HepG2 (cell line): ENCODE measurements around the gene ACTN4. TPM values are rescaled to one million over a fixed set of nuclear protein-coding genes. Genes with fewer than 3 reads are reported as not detected.

Experiments used
- DMAP1 ChIP-seq: IDR thresholded peaks from 2 replicates; pipeline ENCODE4 v1.6.1; 2016
- ELF3 ChIP-seq: IDR thresholded peaks from 2 replicates; pipeline ENCODE4 v1.6.1; 2016; ENCODE audit warnings: missing genetic modification reagents, missing compliant biosample characterization
- HOXA5 ChIP-seq: sonication (generic); formaldehyde crosslinking; IDR thresholded peaks from 2 replicates; pipeline ENCODE4 v1.4.0; 2020; ENCODE audit warnings: missing genetic modification reagents
- KDM3A ChIP-seq: IDR thresholded peaks from 2 replicates; pipeline ENCODE4 v1.6.1; 2018; ENCODE audit warnings: low read depth, missing compliant biosample characterization
- MEIS1 ChIP-seq: sonication (generic); formaldehyde crosslinking; IDR thresholded peaks from 2 replicates; pipeline ENCODE4 v1.9.0; 2021; ENCODE audit warnings: mild to moderate bottlenecking, missing genetic modification reagents, moderate library complexity, borderline replicate concordance
- MYNN ChIP-seq: sonication (generic); formaldehyde crosslinking; IDR thresholded peaks from 2 replicates; pipeline ENCODE4 v1.4.0; 2020; ENCODE audit warnings: mild to moderate bottlenecking, low read depth, missing genetic modification reagents
- NR2F1 ChIP-seq, 2 experiments: fragments of 450-650 bp in 1 of 2; formaldehyde crosslinking in 1 of 2; IDR thresholded peaks; 2 replicates each; pipeline versions ENCODE4 v1.5.0 to v1.6.1; 2016 to 2020; ENCODE audit warnings: mild to moderate bottlenecking in 1 of 2, missing compliant biosample characterization in 1 of 2, missing genetic modification reagents in 1 of 2, moderate library complexity in 1 of 2
- RBM22 ChIP-seq: fragments of 200-400 bp; formaldehyde crosslinking; optimal IDR thresholded peaks from 2 replicates; pipeline ENCODE3; 2017; ENCODE audit warnings: mild to moderate bottlenecking, low read length, moderate library complexity
- ZFP37 ChIP-seq: sonication (generic); formaldehyde crosslinking; IDR thresholded peaks from 2 replicates; pipeline ENCODE4 v1.4.0; 2020; ENCODE audit warnings: missing genetic modification reagents, borderline replicate concordance
- ZMYM2 ChIP-seq: sonication (generic); formaldehyde crosslinking; IDR thresholded peaks from 2 replicates; pipeline ENCODE4 v1.8.0; 2022; ENCODE audit warnings: mild to moderate bottlenecking, missing genetic modification reagents
- ZNF264 ChIP-seq: sonication (generic); formaldehyde crosslinking; IDR thresholded peaks from 2 replicates; pipeline ENCODE4 v1.4.0; 2020; ENCODE audit warnings: missing genetic modification reagents
- ZNF746 ChIP-seq: sonication (generic); formaldehyde crosslinking; IDR thresholded peaks from 2 replicates; pipeline ENCODE4 v1.8.0; 2022; ENCODE audit warnings: mild to moderate bottlenecking, missing genetic modification reagents
- ZNF839 ChIP-seq: sonication (generic); formaldehyde crosslinking; IDR thresholded peaks from 2 replicates; pipeline ENCODE4 v1.4.0; 2020; ENCODE audit warnings: missing genetic modification reagents, mild to moderate bottlenecking, borderline replicate concordance
- ZNF878 ChIP-seq: sonication (generic); formaldehyde crosslinking; IDR thresholded peaks from 2 replicates; pipeline ENCODE4 v1.8.1; 2023; ENCODE audit warnings: mild to moderate bottlenecking, missing genetic modification reagents, moderate library complexity
- ZSCAN21 ChIP-seq: sonication (generic); formaldehyde crosslinking; IDR thresholded peaks from 2 replicates; pipeline ENCODE4 v1.8.0; 2022; ENCODE audit warnings: mild to moderate bottlenecking, missing genetic modification reagents, moderate library complexity, borderline replicate concordance
- ZSCAN30 ChIP-seq: sonication (generic); formaldehyde crosslinking; IDR thresholded peaks from 2 replicates; pipeline ENCODE4 v1.5.0; 2020; ENCODE audit warnings: mild to moderate bottlenecking, missing genetic modification reagents
- polyA plus RNA-seq, 8 experiments: library from polyadenylated mRNA; depleted of rRNA in 3 of 8; stranded (reverse) in 7 of 8; unstranded in 1 of 8; fragments of >200 nt; fragmentation: Illumina TruSeq in 4 of 8; extraction: Trizol in 4 of 8; gene quantifications; 2 replicates each; pipeline versions ENCODE4 v1.2.1 to v1.2.3, GENCODE V29; 2011 to 2016; ENCODE audit warnings: low read depth in 4 of 8, missing spikeins in 1 of 8, mixed read lengths in 1 of 8; ENCODE audit not compliant: insufficient read depth in 1 of 8
- total RNA-seq, 5 experiments: library from RNA; depleted of rRNA; stranded (reverse); fragments of >200 nt; fragmentation: Illumina TruSeq; extraction: Trizol; gene quantifications; 2 replicates each; pipeline ENCODE4 v1.2.3, GENCODE V29; 2016; ENCODE audit warnings: low read depth in 1 of 5
- TF ChIP-seq, protein P1 (sequence below): sonication (generic); formaldehyde crosslinking; IDR thresholded peaks from 2 replicates; pipeline ENCODE4 v1.4.0; 2020; ENCODE audit warnings: missing genetic modification reagents
- TF ChIP-seq, protein P2 (sequence below): sonication (generic); formaldehyde crosslinking; IDR thresholded peaks from 2 replicates; pipeline ENCODE4 v1.4.0; 2020; ENCODE audit warnings: missing genetic modification reagents
- TF ChIP-seq, protein P3 (sequence below): sonication (generic); formaldehyde crosslinking; IDR thresholded peaks from 2 replicates; pipeline ENCODE4 v1.8.0; 2023; ENCODE audit warnings: mild to moderate bottlenecking, missing genetic modification reagents
- TF ChIP-seq, protein P4 (sequence below): sonication (generic); formaldehyde crosslinking; IDR thresholded peaks from 2 replicates; pipeline ENCODE4 v1.8.1; 2023; ENCODE audit warnings: mild to moderate bottlenecking, inconsistent platforms, moderate library complexity, missing genetic modification reagents, borderline replicate concordance

ACTN4 gene
- total and polyA plus RNA-seq, 2 of the 13 experiments (the other 11 are each of a cell fraction or from before 2014, with no cell fraction given): 171 to 192 TPM

- TF ChIP-seq ELF3 (CRISPR knock-in tag) (peak; percentile 51; the same call in 1 of the 2 replicates), MYNN (CRISPR knock-in tag) (0 out of 2 replicates have a peak, but pooled peaks have one; percentile 47), HOXA5 (CRISPR knock-in tag) (peak; percentile 42; the same call in 1 of the 2 replicates), RBM22 (peak; percentile 48), ZNF746 (peak; percentile 27; the same call in 1 of the 2 replicates), ZNF264 (CRISPR knock-in tag) (peak; percentile 59), NR2F1 (CRISPR knock-in tag; IDR thresholded peaks at IDR 0.05) (peak in 1 of 2 experiments; percentile 30; a peak in 1 of 4 replicates), MEIS1 (CRISPR knock-in tag) (0 out of 2 replicates have a peak, but pooled peaks have one; percentile 24), KDM3A (CRISPR knock-in tag) (0 out of 2 replicates have a peak, but pooled peaks have one; percentile 45), ZFP37 (CRISPR knock-in tag) (no peak), ZSCAN21 (CRISPR knock-in tag) (peak; percentile 19; the same call in 1 of the 2 replicates), ZMYM2 (0 out of 2 replicates have a peak, but pooled peaks have one; percentile 47), ZNF839 (no peak), ZNF878 (CRISPR knock-in tag) (0 out of 2 replicates have a peak, but pooled peaks have one; percentile 27), DMAP1 (0 out of 2 replicates have a peak, but pooled peaks have one; percentile 40), ZSCAN30 (CRISPR knock-in tag) (no peak)
- TF ChIP-seq, protein P1, sequence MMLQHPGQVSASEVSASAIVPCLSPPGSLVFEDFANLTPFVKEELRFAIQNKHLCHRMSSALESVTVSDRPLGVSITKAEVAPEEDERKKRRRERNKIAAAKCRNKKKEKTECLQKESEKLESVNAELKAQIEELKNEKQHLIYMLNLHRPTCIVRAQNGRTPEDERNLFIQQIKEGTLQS (CRISPR knock-in tag): 0 out of 2 replicates have a peak, but pooled peaks have one; percentile 20
- TF ChIP-seq, protein P2, sequence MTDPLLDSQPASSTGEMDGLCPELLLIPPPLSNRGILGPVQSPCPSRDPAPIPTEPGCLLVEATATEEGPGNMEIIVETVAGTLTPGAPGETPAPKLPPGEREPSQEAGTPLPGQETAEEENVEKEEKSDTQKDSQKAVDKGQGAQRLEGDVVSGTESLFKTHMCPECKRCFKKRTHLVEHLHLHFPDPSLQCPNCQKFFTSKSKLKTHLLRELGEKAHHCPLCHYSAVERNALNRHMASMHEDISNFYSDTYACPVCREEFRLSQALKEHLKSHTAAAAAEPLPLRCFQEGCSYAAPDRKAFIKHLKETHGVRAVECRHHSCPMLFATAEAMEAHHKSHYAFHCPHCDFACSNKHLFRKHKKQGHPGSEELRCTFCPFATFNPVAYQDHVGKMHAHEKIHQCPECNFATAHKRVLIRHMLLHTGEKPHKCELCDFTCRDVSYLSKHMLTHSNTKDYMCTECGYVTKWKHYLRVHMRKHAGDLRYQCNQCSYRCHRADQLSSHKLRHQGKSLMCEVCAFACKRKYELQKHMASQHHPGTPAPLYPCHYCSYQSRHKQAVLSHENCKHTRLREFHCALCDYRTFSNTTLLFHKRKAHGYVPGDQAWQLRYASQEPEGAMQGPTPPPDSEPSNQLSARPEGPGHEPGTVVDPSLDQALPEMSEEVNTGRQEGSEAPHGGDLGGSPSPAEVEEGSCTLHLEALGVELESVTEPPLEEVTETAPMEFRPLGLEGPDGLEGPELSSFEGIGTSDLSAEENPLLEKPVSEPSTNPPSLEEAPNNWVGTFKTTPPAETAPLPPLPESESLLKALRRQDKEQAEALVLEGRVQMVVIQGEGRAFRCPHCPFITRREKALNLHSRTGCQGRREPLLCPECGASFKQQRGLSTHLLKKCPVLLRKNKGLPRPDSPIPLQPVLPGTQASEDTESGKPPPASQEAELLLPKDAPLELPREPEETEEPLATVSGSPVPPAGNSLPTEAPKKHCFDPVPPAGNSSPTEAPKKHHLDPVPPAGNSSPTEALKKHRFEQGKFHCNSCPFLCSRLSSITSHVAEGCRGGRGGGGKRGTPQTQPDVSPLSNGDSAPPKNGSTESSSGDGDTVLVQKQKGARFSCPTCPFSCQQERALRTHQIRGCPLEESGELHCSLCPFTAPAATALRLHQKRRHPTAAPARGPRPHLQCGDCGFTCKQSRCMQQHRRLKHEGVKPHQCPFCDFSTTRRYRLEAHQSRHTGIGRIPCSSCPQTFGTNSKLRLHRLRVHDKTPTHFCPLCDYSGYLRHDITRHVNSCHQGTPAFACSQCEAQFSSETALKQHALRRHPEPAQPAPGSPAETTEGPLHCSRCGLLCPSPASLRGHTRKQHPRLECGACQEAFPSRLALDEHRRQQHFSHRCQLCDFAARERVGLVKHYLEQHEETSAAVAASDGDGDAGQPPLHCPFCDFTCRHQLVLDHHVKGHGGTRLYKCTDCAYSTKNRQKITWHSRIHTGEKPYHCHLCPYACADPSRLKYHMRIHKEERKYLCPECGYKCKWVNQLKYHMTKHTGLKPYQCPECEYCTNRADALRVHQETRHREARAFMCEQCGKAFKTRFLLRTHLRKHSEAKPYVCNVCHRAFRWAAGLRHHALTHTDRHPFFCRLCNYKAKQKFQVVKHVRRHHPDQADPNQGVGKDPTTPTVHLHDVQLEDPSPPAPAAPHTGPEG (CRISPR knock-in tag): peak; percentile 29; the same call in 1 of the 2 replicates
- TF ChIP-seq, protein P3, sequence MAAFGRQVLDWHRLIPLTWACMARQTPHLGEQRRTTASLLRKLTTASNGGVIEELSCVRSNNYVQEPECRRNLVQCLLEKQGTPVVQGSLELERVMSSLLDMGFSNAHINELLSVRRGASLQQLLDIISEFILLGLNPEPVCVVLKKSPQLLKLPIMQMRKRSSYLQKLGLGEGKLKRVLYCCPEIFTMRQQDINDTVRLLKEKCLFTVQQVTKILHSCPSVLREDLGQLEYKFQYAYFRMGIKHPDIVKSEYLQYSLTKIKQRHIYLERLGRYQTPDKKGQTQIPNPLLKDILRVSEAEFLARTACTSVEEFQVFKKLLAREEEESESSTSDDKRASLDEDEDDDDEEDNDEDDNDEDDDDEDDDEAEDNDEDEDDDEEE (CRISPR knock-in tag): peak; percentile 68; the same call in 1 of the 2 replicates
- TF ChIP-seq, protein P4, sequence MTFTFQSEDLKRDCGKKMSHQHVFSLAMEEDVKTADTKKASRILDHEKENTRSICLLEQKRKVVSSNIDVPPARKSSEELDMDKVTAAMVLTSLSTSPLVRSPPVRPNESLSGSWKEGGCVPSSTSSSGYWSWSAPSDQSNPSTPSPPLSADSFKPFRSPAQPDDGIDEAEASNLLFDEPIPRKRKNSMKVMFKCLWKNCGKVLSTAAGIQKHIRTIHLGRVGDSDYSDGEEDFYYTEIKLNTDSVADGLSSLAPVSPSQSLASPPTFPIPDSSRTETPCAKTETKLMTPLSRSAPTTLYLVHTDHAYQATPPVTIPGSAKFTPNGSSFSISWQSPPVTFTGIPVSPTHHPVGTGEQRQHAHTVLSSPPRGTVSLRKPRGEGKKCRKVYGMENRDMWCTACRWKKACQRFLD (CRISPR knock-in tag): 0 out of 2 replicates have a peak, but pooled peaks have one; percentile 27
Measured at GRCh38 chr19:38649305-38650171, 2.1 kb downstream of the ACTN4 start (continued).
